Stromal cell of bone marrow (primary cell): ENCODE data around the gene RASSF5.
A peak's percentile ranks its signal among the peaks of the same experiment; 100 is the strongest.

Experiments used
- DNase-seq: peaks from one replicate; pipeline ENCODE4 v3.0.0-alpha.2; 2012; ENCODE audit warnings: low read depth

Gene RASSF5

DNA sequence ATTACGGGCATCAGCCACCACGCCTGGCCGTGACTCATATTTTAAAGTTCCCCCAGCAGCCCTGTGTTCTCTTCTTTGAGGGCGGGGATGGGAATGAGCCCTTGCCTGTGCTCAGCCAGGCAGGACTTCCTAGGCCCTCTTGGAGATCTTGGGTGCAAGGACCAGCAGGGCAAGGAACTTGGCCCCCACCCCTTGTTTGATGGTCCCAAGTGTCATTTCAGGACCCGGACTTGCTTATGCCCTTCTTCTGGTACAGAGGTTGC is 9.3 kb downstream of the RASSF5 start:
- no peak for DNase-seq

DNA sequence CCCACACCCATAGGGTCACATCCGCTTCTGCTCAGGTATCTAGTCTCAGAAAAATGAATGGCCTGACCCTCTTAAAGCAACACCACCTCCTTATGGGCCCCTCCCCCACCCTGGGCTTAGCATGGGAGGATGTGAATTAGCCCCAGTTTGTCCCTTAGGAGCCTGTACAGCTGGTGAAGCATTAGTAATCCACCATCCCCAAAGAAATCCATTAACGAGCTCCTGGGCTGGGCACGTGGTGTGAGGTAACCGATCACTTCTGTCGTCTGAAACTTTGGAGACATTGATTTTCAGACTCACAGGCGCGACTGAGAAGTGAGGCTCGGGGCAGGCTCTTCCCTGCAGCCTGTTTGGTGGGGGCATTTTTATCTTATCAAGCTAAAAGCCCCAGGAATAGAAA is 10.5 kb downstream of the RASSF5 start:
- no peak for DNase-seq

DNA sequence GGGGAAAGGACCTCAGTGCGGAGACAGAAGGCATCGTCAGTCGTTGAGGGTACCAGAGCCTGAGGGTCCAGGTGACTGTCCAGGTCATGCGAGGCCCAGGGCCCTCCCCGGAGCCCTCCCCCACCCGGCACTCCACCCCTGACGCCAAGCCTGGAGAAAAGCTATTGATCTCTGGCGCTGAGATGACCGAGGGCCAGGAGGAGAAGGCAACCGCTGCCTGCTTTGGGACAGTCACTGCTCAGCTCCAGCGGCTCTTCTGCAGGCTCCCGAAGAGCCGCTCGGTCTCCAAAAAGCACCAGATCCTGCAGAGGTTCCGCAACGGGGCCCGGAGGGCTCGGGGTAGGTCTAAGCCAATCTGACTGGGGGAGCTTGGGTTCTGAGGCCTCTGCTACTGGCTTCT is 10.9 kb downstream of the RASSF5 start:
- no peak for DNase-seq

DNA sequence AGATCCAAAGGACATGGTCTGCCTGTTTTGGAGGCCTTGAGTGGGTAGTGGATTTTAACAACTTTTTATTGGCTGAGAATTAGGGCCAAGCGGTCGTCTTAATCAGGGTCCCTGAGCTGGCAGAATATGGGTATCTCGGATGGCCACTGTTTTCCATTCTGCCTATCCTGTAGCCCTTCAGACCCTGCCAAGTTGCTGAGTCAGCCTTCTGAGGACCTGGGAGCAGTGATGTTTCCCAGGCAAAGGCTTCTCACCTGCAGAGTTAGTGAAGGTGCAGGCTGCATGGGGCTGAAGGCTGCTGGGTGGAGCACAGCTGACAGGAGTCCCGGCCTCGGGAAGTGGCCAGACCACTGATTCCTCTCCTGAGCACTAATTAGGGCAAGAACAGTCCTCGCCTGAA is 11.4 kb downstream of the RASSF5 start:
- DNase-seq, result no peak

DNA sequence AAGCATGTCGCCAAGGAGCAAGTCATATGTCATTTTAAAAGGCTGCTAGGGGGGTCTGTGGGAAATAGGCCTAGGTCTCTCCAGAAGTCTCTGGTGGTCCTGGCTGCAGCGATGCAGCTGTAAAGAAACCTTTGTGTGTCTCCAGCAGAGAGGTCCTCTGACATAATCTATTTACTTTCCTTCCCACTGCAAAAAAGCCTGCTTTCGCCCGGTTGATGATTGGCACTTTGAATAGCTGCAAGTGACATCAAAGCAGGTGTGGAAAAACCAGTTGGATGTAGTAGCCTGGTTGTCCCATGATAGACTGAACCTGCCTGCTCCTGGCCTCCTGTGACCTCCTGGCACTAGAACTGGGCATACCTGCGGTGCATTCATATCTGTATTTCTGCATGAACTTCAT is 13.8 kb downstream of the RASSF5 start:
- no peak for DNase-seq

DNA sequence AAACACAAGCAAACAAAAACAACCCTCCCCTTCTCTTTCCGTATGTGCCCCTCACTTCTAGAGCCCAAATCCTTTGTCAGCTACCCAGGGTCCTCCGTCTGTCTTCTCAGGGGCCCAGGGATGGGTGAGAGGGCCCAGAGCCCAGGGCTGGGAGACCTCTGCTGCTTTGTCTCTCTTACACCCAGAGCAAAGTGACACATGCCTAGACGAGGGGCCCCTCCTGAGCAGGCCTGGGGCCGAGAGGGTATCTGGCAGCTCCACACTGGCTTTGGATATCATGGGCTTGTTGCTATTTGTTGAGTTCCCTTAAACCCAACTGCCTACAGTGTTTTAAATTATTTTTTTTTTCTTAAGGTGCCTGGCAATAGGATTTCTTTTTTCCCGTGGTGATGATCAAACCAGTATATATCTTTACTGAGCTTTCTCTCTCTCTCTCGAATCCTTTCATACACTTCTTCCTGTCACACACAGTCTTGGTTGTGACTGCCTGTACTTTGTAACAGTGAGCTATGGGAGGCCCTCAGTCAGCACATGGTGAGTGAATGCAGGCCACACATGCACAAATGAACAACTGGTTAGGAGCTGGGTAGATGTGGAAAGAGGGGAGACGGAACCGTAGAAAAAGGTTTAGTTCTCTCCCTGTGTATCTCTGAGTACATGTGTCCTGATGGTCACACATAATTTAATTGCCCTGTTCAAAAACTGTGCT is 14.5 kb downstream of the RASSF5 start:
- DNase-seq, result no peak

DNA sequence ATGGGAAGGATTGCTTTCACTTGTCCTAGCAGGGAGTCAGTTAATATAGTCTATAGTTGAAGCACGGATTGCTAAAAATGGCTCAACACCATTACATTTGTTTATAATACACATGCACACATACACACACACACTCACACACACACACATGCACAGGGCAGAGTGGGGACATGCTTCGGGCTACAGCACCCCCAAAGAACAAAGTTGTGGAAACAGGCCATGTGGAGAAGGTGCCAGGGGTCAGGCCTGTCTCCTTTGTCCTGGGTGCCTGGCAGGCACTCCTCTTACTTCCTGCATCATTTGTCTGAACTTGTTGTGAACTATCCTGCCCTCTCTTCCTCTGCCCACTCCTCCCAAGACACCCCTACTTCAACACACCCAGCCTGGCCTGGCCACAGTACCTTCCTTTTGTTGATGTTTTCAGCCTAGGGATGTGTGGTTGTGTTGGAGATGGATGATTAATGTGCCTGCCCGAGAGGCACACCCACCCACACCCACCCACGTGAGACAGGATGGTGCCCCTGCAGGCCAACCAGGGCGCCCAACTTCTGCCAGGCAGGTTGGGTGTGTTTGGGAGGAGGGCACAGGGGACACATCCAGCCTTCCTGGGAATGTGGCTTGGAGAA is 17.5 kb downstream of the RASSF5 start:
- DNase-seq, result no peak

DNA sequence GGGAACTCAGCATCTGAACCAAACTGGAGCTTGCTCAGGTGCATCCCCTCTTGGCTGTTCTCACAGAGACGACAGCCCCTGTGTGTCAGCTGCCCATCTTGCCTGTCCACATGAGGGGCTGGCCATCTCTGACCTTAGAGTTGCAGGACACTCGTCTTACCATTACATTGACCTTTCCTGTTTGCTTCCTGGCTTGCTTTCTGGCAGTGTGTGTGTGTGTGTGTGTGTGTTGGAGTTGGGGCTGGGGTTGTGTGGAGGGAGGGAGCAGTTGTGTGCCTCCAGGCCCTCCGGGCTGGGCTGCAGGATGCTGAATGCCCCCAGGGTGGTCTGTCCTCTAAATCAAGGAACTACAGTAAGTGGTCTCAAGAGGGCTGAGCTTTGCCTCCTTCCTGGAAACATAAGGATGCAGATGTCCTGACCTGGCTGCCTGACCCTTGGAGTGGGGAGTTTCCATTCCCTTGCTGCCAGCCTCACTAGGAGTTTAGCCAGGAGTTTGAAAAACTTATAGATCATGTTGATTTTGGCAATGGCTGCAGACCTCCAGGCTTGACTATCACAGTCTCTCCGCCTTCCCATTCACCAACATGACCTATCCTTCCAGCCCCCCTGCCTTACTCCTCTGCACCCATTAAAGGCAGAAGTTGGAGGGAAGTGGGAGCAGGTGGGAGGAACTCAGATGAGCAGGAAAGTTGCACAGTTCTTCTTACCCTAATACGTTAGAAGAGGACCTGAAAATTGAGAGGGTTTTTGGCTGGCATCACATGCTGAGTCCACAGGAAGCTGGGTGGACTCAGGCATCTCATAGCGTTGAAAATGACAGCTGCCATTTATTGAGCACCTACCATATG is 19.0 kb downstream of the RASSF5 start:
- no peak for DNase-seq

DNA sequence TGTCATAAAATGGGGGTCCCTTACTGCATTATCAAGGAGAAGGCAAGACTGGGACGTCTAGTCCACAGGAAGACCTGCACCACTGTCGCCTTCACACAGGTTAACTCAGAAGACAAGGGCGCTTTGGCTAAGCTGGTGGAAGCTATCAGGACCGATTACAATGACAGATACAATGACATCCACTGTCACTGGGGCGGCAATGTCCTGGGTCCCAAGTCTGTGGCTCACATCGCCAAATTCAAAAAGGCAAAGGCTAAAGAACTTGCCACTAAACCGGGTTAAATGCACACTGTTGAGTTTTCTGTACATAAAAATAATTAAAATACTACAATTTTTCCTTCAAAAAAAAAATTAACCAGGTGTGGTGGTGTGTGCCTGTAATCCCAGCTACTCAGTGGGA is 22.1 kb downstream of the RASSF5 start:
- no peak for DNase-seq

DNA sequence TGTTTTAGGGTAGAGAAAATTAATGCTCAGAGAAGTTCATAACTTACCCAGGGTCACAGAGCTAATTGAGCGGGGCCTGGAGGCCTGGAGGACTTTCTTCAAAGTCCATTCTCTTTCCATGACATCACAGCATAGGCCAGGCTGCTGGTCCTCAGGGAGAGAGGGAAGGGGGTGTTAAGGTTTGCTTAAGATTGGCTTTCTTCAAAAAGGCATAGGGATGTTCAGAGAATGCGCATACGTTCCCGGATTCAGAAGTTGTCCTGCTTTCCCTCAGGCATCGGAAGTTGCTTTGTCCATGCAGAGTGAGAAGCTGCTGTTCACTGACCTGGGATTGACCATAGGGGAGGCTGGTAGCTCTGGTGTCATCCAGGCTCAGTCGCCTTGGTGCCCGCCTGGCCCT is 25.0 kb downstream of the RASSF5 start:
- DNase-seq, result no peak

DNA sequence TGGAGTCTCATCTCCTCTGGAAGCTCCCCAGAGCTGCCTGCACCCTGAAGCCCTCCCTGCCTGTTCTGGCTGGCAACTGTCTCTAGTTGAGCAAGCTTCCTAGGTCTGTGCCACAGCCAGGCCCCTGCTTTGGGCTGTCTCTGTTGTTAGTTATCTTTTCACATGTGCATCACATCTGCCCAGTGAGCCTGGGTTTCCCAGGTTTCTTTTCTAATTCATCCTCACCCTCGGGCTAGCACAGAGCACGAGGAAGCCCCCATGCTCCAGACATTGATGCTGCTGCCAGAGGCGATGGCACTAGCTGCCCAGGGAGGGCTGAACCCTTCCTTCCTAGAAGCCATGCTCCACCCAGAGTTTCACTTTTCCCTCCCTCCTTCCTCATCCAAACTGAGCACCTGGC is 27.2 kb downstream of the RASSF5 start:
- DNase-seq, result no peak

DNA sequence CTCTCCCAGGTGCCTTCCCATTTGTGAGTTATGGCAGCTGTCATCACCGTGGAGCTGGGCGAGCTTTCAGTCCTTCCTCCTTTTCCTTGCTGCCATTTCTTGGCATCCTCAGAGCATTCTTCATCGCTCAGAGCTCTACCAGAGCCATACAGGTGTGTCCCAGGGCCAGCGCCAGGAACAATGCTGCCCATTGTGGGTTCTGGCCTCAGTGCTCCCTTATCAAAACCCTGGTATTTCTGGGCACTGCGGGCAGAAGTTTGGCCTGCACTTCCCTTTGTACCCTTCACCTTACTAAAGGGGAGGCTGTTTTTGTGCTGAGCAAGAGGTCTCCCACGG is 28.5 kb downstream of the RASSF5 start:
- no peak for DNase-seq

DNA sequence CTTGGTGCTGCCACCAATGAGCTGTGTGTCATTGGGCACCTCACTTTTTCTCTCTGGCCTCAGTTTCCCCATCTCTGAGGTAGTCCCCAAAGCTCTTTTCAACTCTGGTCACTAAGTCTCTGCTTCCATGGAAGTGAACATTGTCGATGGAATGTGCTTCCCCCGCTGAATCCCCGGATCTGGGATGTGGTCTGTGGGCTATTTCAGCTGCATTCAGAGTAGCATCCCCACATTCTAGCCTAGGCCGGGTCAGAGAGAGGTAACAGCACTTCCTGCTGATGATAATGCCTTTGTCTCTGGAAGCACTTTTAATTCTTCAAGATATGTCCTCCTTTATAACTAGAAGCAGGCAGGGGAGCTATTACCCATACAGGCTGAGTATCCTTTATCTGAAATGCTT is 29.8 kb downstream of the RASSF5 start:
- no peak for DNase-seq

DNA sequence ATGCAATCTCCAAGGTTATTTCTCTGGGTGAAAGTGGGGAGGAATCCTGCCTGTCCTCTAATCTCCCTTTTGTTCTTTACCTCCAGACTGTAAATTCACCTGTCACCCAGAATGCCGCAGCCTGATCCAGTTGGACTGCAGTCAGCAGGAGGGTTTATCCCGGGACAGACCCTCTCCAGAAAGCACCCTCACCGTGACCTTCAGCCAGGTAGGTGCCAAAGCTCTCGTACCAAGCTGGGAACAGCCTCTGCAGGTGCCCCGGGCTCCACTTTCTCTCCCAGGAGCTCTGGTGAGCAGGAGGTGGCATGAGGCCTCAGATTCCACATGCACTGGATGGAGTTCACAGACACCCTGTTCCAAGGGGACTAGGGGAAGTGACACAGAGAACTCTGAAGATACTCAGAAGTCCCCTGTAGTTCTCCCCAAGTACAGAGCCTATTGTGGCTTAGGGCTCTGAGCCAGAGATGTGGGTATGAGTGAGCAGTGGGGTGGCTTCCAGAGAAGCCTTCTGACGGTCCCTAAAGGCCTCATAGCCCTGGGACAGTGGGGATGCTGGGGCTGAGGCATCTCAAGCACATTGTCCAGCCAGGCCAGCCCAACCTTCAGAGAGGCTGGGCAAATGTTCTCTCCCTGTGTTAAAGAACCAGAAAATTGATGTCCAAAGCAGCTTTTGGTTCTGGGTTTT is 30.9 kb downstream of the RASSF5 start:
- DNase-seq, result no peak

DNA sequence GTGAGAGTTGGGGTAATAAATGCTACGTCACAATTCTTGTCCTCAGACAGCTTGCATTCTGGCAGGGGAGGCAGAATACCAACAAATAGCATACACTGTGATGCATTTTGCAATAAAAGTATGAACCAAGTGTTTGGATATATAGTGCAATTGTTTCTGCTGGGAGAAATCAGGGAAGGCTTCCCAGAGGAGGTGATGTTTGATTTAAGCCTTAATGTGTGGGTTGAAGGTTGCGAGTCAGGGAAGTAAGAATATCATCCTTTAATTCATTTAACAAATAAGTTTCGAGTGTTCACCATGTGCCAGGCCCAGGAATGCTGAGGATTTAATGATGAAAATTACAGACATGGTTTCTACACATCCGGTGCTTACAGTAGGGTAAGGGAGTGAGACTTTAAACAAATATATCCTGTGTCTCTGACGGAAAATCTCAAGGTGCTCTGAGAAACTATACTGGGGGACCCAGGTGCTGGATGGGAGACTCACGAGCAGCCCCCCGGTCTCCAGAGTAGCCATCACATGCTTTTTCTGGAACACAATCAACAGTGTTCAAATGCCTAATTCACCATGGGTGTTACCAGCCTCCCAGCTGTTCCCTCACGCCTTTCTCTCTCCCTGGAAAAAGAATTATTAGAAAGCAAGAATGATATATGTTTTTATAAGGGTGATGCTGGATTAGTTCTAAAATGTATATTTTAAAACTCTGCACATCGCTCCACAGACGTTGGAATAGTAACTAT is 31.7 kb downstream of the RASSF5 start:
- DNase-seq, result no peak

DNA sequence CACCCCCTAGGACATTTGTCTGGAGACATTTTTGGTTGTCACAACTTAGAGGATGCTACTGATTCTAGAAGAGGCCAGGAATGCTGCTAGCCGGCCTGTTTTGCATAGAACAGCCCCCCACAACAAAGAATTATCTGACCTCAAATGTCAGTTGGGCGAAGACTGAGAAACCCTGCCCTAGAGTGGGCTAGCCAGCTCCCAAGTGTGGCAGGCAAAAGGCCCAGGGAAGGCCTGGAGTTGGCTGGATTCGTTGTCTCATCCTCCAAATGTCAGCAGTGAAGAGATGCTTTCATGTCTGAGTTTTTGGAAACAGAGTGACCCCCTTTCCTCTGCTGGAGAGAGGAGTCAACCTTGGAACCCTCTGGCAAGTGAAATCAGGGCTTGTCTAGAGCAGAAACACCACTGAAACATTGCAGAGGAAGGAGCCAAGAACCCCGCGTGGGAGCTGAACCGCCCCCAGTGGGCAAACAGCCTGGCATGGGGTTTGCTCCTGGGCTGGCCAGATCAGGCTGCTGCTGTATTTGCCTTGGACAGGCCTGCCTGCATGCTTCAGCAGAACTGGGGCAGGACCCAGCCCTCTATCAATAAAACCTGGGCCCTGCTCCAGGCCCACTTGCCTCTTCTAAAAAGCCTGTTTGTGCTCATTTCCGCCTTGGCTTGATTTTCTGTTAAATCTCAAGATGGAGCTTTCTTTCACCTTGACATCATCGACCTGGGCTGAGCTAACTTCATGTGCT is 32.9 kb downstream of the RASSF5 start:
- peak; percentile 28 for DNase-seq

DNA sequence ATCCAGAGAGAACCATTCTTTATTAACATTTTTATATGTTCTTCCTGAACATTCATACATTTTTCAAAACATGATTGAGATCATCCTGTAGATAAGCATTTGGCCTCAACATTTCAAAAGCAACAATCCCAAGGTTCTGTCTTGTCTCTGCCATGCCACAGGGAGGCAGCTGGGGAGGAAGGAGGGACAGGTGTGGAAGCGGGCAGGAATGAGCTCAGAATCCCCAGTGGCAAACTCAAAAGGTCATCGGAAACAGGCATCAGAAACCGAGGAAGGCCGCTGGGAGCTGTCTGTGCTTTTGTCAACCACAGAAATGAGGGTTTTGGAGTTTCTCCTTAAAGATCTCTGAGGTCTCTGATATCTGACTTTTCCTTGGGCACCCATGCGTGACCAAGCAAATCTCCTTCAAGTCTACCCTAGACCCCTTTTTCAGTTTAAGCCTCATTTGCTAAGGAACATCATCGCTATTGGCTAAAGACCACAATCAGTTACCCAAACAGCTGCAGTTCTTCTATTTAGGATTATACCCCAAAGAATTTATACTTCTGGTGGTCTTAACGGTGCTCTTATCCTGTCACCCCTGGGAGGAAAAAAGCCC is 34.0 kb downstream of the RASSF5 start:
- DNase-seq, result no peak

DNA sequence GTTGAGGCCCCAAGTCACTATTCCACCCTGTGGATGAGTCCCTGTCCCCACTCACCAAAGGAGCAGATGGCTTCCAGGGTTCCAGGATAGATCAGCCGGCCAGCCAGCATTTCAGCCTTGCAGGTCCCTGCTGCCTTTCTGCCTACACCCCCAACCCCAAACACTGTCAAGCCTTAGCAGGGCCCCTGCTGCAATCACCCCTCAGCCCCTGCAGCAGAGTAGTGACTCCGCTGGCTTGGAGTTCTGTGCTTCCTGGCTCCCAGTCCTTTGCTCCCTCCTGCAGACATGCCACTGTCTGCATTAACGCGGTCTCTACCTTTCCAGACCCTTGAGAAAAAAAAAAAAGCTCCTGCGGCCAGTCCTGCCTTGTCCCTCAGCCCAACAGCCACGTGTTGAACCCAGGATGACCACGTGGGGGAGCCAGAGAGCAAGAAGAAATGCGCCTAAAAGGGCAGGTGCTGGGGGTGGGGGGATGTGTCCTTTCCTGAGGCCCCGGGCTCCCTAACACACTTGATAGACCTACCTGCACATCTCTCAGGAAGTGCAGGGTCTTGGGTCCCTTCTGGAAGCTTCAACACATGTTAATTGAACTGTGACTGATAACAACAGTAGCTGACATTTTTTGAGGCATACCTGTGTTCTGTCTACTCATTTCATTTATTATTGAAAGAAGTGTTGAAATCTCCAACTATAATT is 37.4 kb downstream of the RASSF5 start:
- no peak for DNase-seq

DNA sequence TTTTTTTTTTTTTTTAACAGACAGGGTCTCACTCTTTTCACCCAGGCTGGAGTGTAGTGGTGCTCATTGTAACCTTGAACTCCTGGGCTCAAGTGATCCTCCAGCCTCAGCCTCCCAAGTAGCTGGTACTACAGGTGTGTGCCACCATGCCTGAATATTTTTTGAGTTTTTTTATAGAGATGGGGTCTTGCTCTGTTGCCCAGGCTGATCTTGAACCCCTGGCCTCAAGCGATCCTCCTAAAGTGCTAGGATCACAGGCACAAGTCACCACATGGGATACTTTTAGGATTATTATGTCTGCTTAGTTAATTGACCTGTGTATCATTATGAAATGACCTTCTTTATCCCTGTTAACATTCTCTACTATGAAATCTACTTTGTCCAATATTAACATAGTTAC is 38.0 kb downstream of the RASSF5 start:
- no peak for DNase-seq

DNA sequence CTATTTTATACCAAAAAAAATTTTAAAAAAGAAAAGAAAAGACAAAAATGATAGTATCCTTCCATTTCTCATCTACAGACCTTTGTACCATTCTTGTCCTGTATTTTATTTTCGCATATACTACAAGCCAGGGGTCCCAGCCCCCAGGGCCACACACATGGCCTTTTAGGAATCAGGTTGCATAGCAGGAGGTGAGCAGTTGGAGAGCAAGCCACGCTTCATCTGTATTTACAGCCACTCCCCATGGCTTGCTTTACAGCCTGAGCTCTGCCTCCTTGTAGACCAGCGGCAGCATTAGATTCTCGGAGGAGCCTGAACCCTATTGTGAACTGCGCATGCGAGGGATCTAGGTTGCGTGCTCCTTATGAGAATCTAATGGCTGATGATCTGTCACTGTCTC is 39.8 kb downstream of the RASSF5 start:
- DNase-seq, result no peak

DNA sequence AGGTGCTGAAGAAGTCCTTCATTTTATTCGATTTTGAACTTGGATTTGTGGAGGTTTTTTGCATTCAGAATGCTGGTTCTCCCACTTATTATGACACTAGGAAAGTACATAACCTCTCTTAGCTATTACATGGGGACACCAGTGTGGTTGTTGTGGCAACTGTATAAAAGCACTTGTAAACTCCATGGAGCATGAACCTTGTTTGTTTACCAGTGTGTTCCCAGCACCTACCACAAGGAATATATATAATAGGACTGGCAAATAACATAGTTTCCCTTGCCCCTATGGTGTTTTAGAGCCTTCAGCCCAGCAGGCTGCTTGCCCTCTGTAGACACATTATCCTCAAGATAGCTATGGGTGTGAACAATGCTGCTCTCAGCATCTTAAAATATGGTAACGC is 43.1 kb downstream of the RASSF5 start:
- DNase-seq, result no peak
